GM21825 (cell line): ENCODE measurements around the gene CRISPLD2.
"Not testable (repeated sequence)": the region's sequence is repeated elsewhere in the genome, so short reads cannot be mapped to it uniquely, and the experiment has no call there.

Experiments
- ATAC-seq: cut with Tn5 transposase; IDR thresholded peaks from one replicate; pipeline ENCODE4 v1.9.1; 2021; ENCODE audit warnings: mild to moderate bottlenecking, moderate library complexity; ENCODE audit not compliant: unreplicated experiment

CRISPLD2 gene

GRCh38 chr16:84839054-84839453, 19.3 kb downstream of the CRISPLD2 start:
- no peak for ATAC-seq

GRCh38 chr16:84839956-84840355, 20.2 kb downstream of the CRISPLD2 start:
- ATAC-seq = no peak

- ATAC-seq = no peak
These were observed 21.2 kb downstream of the CRISPLD2 start for GRCh38 chr16:84840687-84841627.

GRCh38 chr16:84841787-84842300, 22.1 kb downstream of the CRISPLD2 start:
- ATAC-seq = no peak

- ATAC-seq = no peak
These were observed 22.8 kb downstream of the CRISPLD2 start for GRCh38 chr16:84842516-84843148.

DNA sequence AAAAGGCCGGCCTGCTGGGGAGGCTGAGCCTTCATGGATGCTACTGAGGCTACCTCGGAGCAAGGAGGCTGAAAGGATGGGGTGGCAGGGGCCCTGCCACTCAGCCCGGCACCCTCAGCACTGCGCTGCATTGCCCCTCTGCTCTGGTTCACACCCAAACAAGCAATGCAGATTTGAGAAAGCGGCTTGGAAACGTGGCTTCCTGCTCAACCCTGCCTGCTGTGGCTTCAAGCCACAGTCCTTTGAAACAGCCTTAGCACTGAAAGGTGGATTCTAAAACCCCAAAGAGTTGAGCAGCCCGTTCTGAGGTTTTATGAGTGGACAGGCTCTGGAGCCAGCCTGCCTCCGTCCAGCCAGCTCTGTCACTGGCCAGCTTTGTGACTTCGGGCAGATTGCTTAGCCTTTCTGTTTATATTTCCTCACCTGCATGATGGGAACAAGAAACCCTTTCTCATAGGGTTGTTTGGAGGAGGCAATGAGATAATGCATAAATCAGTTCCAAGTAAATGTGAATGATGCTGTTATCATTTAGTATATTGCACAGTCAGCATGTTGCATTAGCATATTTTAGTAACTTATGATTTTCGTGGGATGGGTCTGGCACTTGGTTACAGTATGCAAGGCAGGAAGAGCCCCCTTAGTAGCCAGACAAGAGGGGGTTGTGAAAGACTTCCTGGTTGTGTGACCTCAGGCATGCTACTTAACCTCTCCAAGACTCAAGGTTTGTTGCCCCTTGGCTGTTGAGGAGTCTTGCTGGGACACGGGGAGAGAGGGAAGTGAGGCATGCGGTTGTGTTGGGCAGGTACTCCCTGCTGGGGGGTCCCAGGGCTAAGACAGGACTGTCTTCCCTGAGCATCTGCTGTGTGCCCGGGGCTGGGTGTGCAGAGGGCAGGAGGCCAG, 23.6 kb downstream of the CRISPLD2 start:
- ATAC-seq = no peak

DNA sequence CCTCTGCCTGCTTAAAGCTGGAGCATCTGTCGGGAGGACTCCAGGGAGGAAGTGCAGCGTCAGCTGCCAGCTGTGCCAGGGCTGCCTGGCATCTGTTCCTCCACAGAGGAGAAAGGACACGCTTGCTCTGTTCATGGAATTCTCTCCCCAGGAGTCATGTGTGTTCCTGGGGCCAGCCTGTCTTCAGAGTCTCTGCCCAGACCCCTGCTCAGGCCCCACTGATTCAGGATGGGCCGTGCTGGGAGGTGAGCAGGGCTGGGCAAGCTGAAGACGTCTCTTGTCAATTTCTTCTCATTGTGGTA, 24.2 kb downstream of the CRISPLD2 start:
- no peak for ATAC-seq

DNA sequence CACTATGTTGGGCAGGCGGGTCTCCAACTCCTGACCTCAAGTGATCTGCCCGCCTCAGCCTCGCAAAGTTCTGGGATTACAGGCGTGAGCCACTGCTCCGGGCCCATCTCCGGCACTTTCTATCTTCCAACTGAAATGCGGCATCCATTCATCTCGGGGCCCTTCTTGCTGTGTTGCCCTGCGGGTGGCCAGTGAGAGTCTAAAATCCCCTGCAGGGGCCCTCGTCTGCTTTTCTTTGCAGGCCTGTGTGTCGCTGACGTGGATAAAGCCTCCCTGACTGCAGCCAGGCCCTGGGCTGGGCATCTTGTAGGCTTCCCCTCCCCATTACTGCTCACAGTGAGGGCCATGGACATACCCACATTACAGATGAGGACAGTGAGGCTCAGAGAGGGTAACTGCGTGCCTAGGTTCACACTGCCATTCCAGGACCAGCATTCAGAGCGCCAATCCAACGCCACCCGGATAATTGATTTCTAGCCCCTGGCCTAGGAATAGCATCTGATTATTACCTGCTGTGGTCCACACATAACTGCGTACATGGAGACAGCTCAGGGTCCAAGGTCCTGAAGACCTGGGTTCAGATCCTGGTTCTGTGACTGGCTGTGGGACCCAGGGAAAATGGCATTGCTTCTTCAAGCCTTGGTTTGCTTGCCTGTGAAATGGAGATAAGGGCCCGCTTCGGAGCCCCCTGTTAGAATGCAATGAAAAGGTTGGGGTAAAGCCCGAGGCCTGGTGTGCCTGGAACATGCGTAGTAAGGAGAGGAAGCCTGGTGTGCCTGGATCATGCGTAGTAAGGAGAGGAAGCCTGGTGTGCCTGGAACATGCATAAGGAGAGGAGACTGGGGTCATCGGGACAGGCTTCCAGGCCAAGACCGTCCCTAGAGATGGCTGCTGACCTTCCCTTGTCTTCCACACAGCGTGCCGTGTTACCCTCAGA, 25.0 kb downstream of the CRISPLD2 start:
- no peak for ATAC-seq

GRCh38 chr16:84845496-84846002, 25.8 kb downstream of the CRISPLD2 start:
- ATAC-seq = no peak

DNA sequence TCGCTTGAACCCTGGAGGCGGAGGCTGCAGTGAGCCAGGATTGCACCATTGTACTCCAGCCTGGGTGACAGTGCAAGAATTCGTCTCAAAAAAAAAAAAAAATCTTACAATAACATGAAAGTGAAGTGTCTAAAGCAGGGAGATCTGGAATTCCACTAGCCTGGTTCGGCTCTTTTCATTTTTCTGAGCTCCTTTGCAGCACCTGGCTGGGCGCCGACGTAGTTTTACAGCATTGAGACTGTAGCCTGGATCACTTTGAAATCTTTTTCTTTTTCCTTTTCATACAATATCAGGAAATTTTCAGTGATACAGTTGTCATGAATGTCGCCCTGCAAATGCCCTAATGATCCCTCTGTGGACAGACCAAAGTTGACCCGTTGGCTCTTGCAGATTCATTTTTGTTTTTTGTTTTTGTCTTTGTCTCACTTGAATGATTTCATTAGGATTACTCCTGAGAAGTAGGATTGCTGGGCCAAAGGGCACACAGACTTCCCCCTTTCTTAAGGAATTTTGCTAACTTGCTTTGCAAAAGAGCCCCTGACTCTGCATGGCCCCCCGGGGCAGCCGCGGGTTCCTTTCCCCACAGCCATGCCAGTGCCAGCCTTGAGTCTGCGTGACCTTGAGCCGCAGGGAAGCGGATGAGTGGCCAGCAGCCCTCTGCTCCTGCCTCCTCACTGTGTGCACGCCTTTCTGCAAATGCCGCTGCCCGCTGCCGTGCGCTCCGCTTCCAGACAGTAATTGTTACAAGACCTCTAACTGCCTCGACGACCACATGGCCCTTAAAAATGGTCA, 28.0 kb downstream of the CRISPLD2 start:
- no peak for ATAC-seq

- ATAC-seq = no peak
These were observed 29.3 kb downstream of the CRISPLD2 start for GRCh38 chr16:84848986-84849634.

DNA sequence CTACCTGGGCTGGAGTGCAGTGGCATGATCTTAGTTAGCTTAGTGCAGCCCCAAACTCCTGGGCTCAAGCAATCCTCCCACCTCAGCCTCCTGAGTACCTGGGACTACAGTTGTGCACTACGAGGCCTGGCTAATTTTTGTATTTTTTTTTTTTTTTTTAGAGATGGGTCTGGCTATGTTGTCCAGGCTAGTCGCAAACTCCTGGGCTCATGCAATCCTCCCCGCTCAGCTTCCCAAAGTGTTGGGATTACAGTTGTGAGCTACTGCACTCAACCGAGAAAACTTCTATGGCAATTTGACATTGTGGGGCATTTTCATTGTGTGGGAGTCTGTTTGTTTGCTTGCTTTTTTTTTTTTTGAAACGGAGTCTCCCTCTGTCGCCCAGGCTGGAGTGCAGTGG, 30.0 kb downstream of the CRISPLD2 start:
- ATAC-seq = no peak

- ATAC-seq = no peak
These were observed 30.9 kb downstream of the CRISPLD2 start for GRCh38 chr16:84850714-84851113.

GRCh38 chr16:84851192-84852127, 31.7 kb downstream of the CRISPLD2 start:
- no peak for ATAC-seq

GRCh38 chr16:84853534-84853933, 33.7 kb downstream of the CRISPLD2 start:
- no peak for ATAC-seq

DNA sequence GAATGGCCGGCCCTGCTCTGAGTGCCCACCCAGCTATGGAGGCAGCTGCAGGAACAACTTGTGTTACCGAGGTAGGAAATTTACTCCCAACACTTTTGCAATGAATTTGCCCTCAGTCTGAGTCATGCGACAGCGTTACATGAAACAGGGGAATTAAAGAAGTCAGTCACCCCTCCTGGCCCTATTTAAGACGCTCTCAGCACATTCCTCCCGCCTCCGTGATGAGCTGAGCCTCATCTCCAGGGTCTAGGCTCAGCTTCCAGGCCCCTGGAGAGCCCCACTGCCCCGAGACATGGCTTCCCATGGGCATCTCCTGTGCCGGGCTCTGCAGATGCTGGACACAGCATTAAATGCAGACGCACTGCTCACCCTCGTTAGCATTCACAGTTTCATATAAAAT, 35.0 kb downstream of the CRISPLD2 start:
- ATAC-seq = no peak

- not testable (repeated sequence) for ATAC-seq
These were observed 35.8 kb downstream of the CRISPLD2 start for GRCh38 chr16:84855435-84856202.
